HG02870 (cell line): ENCODE data around the gene KRT75.

Experiments
- ATAC-seq: cut with Tn5 transposase; IDR thresholded peaks from one replicate; pipeline ENCODE4 v1.9.1; 2021; ENCODE audit warnings: mild to moderate bottlenecking, moderate library complexity; ENCODE audit not compliant: unreplicated experiment

Gene KRT75

GRCh38 chr12:52394836-52395405, 39.2 kb downstream of the KRT75 start:
- no peak for ATAC-seq

GRCh38 chr12:52392465-52393007, 41.6 kb downstream of the KRT75 start:
- no peak for ATAC-seq

GRCh38 chr12:52391618-52392002, 42.6 kb downstream of the KRT75 start:
- no peak for ATAC-seq

- no peak for ATAC-seq
Observed at GRCh38 chr12:52390739-52391617, 43.2 kb downstream of the KRT75 start.

DNA sequence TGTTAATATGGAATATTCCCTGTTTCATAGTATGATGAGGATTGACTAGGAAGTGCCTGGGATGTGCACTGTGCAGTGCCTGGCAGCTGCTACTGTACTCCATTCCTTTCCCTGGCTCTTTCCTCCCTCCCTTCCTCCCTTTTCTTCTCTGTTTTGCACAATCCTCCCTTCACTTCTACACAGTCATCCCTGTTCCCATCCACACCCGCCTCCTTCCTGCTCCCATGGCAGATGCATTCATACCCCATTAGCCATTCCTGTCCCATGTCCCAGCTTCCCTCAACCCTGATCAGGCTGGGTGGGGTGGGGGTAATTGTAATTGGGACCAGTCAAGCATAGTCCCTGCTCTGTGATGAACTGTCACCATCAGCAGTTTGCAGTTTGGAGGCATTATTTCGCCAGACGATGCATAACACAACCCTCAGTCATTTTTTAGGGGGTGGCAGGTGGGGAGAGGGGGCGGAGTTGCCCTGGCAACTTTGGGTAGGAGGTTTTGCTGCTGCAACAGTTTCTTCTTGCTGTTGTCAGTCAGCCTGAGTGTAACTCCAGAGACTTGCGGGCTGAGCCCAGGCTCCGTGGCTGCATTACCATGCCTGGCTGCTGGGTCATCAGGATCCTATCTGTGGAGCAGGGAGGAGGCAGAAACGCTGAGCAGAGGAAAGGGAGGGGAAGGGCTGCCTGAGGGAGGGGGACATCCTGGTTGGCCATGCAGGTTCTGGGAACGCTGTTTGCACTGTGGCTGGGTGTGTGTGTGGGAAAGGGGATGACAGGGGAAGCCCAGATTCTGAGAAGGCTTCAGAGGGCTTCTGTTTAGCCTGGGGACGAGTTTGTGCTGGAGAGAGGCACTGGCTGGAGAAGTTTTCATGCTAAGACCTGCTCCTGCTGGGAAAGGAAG, 44.6 kb downstream of the KRT75 start:
- no peak for ATAC-seq

- no peak for ATAC-seq
Observed at GRCh38 chr12:52387859-52388258, 46.3 kb downstream of the KRT75 start.

DNA sequence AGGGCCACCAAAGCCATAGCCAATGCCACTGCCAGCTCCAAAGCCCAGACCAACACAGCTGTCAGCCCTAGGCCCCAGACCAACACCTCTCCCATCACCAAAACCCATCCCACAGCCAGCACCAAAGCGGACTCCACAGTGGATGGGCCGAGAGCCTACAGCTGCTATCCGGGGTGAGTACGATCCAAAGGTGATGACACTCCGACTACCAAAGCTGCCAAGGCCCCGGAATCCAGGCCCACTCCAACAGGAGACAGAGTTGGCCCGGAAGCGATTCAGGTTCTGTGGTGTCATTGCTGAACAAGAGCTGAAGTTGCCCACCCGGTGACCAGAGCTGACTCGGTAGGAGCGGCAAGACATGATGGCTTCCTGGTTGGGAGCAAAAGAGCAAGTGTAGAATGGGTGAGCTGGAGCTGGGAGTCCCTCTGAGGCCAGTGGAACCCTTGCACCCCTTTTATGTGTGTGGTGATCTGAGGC, 48.9 kb downstream of the KRT75 start, which contains the start of gene KRT84:
TSS of gene KRT84 (minus strand) at position 427 of the 477 bp plus-strand sequence. CDS start at position 360, 67 bp downstream.
- no peak for ATAC-seq

DNA sequence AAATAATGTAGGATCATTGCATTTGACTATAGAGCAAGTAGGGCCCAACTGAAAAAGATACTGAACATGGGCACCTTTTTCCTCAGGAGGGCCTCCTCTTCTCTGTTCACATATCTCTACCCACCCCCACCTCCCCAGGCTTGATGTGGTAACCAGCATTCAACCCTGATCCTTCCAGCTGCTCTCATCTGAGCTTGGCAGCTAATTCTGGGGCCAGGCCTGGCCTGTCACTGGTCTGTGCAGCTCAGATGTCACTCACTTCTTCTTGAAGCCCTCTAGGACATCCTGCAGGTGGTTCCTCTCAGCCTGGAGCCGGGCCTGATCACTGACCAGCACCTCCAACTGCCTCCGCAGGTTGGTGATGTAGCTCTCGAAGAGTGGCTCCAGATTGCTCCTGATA, 50.8 kb downstream of the KRT75 start:
- ATAC-seq: no peak

DNA sequence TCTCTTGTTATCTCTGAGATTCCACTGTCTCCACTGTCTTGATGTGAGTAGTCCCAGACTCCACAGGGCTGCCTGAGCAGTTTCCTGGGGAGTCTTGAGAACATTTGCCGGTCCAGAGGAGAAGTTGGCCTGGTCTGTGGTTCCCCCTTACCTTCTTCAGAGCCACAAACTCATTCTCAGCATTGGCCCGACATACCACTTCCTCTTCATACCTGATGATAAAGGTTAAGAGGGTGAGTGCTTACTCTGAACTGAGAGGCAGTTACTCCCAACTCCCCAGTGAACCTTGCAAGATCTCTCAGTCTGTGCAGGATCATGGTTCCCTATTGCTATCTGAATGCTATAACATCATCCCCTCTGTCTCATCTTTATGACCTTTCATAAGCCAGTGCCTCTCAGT, 51.3 kb downstream of the KRT75 start:
- ATAC-seq: no peak

- no peak for ATAC-seq
Observed at GRCh38 chr12:52381206-52381605, 53.0 kb downstream of the KRT75 start.

- ATAC-seq: no peak
Observed at GRCh38 chr12:52380271-52380694, 53.9 kb downstream of the KRT75 start.

DNA sequence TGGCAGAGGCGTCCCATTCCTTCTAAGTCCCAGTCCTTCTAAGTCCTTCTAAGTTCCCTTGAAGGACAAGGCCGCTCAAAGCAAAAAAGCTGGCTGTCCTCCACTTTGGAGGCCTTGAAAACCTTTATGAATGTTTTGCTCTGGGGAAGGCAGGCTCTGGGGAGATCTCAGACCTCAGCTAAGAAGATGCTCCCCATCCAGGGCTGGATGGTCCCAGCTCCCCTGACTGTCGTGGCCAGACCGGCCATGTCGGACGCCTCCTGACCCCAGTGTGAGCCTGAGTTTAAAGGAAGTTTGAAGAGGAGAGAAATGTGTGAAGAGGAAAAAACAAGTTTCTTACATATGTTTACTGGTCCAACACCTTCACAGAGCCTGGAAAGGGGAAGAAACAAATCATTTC, 54.6 kb downstream of the KRT75 start:
- no peak for ATAC-seq

DNA sequence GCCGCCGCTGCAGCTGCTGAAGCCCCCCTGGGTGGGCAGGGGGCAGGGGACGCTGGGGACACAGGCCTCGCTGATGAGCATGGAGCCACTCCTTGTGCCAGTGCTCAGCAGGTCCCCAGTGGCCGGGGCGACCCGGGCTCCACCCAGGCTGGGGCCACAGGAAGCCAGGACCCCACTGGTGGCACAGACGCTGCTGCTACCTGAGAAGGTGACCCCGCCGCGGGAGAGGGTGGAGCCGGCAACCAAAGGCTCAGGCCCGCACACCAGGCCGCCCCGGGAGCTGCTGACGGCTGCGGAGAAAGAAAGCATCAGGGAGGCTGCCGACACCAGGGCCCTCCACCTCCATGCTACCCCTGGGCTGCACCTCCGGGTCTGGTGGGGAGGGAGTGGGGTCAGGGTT, 56.1 kb downstream of the KRT75 start:
- no peak for ATAC-seq

GRCh38 chr12:52377266-52377665, 56.9 kb downstream of the KRT75 start:
- ATAC-seq: no peak
